Measurements from ENCODE around the gene PKP1.

- no peak for TF ChIP-seq ZNF274 (IDR thresholded peaks at IDR 0.05; ENCODE audit: low read length)
- no peak for TF ChIP-seq ZNF274 (tag by site-specific recombination; IDR thresholded peaks at IDR 0.05; ENCODE audit: borderline replicate concordance)
- no peak for TF ChIP-seq BCL6B (tag by site-specific recombination; IDR thresholded peaks at IDR 0.05)
- TF ChIP-seq ZNF48 (tag by site-specific recombination; IDR thresholded peaks at IDR 0.05): no peak
- TF ChIP-seq ZNF785 (tag by site-specific recombination; IDR thresholded peaks at IDR 0.05): no peak
- TF ChIP-seq CTCF (tag by site-specific recombination; IDR thresholded peaks at IDR 0.05): no peak
- TF ChIP-seq SALL2 (tag by site-specific recombination; IDR thresholded peaks at IDR 0.05; ENCODE audit: borderline replicate concordance): no peak
- no peak for TF ChIP-seq ZBTB1 (tag by site-specific recombination; IDR thresholded peaks at IDR 0.05)
- TF ChIP-seq MZF1 (tag by site-specific recombination; IDR thresholded peaks at IDR 0.05; ENCODE audit: borderline replicate concordance): no peak
- no peak for TF ChIP-seq ELK4 (IDR thresholded peaks at IDR 0.05; ENCODE audit: borderline replicate concordance, low read depth, low read length)
- TF ChIP-seq ZNF18 (tag by site-specific recombination; IDR thresholded peaks at IDR 0.05): no peak
Measured at GRCh38 chr1:201344206-201345080, 61.1 kb downstream of the PKP1 start.

Measured in HEK293 (cell line).